Osteoblast (primary cell): ENCODE data around the gene LRRC37B. TPM values are rescaled to one million over a fixed set of nuclear protein-coding genes. Genes with fewer than 3 reads are reported as not detected.
A peak's percentile ranks its signal among the peaks of the same experiment; 100 is the strongest.
"Not testable (repeated sequence)": the region's sequence is repeated elsewhere in the genome, so short reads cannot be mapped to it uniquely, and the experiment has no call there.

Experiments
- DNase-seq: peaks from one replicate; pipeline ENCODE4 v3.0.0; 2011; ENCODE audit warnings: low spot score, mixed read lengths; ENCODE audit not compliant: insufficient read length; ENCODE audit errors: missing footprints
- H2AFZ ChIP-seq: 2 replicates; pipeline ENCODE4 v1.6.0; 2011; ENCODE audit warnings: mild to moderate bottlenecking, low read length
- H3K27ac ChIP-seq: 2 replicates; pipeline ENCODE4 v1.5.1; 2011; ENCODE audit warnings: mild to moderate bottlenecking, low read depth, low read length, moderate library complexity
- H3K27me3 ChIP-seq: 2 replicates; pipeline ENCODE4 v1.6.0; 2012; ENCODE audit warnings: mild to moderate bottlenecking, control low read depth, inconsistent platforms, low read length, moderate library complexity; ENCODE audit not compliant: insufficient read depth
- H3K36me3 ChIP-seq: 2 replicates; pipeline ENCODE4 v1.5.1; 2011; ENCODE audit warnings: mild to moderate bottlenecking, low read length, control low read depth, moderate library complexity; ENCODE audit not compliant: insufficient read depth
- H3K4me1 ChIP-seq: 2 replicates; pipeline ENCODE4 v1.5.1; 2011; ENCODE audit warnings: mild to moderate bottlenecking, low read length, control low read depth, moderate library complexity; ENCODE audit not compliant: insufficient read depth
- H3K4me2 ChIP-seq: 2 replicates; pipeline ENCODE4 v1.6.0; 2011; ENCODE audit warnings: mild to moderate bottlenecking, low read length; ENCODE audit not compliant: insufficient read depth
- H3K4me3 ChIP-seq: fragments of 200-600 bp; sonication (generic); 3 replicates; pipeline ENCODE4 v1.5.1; 2012; ENCODE audit warnings: mild to moderate bottlenecking, low read length, inconsistent platforms; ENCODE audit not compliant: insufficient read depth
- H3K79me2 ChIP-seq: 2 replicates; pipeline ENCODE4 v1.6.0; 2012; ENCODE audit warnings: mild to moderate bottlenecking, low read length, control low read depth, inconsistent platforms; ENCODE audit not compliant: insufficient read depth
- H3K9me3 ChIP-seq: 2 replicates; pipeline ENCODE4 v1.5.1; 2011; ENCODE audit warnings: low read depth, low read length, control low read depth
- H4K20me1 ChIP-seq: 2 replicates; pipeline ENCODE4 v1.6.0; 2012; ENCODE audit warnings: mild to moderate bottlenecking, low read length, control low read depth; ENCODE audit not compliant: insufficient read depth
- CTCF ChIP-seq: IDR thresholded peaks from 2 replicates; pipeline ENCODE4 v1.5.1; 2011; ENCODE audit warnings: mild to moderate bottlenecking, low read depth, low read length, moderate library complexity; ENCODE audit errors: extremely low read depth
- total RNA-seq: library from RNA; depleted of rRNA; stranded (reverse); fragments of >200 nt; gene quantifications from 2 replicates; pipeline ENCODE4 v1.2.3, GENCODE V29; 2012

LRRC37B gene
- total RNA-seq, 1 donor, result 17.0 TPM

DNA sequence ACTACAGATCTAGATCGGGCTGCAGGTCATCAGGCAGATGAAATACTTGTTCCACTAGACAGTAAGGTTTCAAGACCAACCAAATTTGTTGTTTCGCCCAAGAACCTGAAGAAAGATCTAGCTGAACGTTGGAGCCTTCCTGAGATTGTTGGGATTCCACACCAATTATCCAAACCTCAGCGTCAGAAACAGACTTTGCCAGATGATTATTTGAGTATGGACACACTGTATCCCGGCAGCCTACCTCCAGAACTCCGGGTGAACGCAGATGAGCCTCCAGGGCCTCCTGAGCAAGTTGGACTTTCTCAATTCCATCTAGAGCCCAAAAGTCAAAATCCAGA, 14.4 kb downstream of the LRRC37B start:
- Histone ChIP-seq H3K4me2 (no peak overlapping the region), H3K4me3 (no peak overlapping the region), H3K4me1 (no peaks in the 10 kb centered on the region), H2AFZ (no peak overlapping the region), H3K27me3 (no peaks in the 10 kb centered on the region), H3K79me2 (peaks cover 19% of the 10 kb centered on the region), H3K27ac (no peak overlapping the region), H3K9me3 (no peaks in the 10 kb centered on the region), H4K20me1 (peaks cover 2% of the 10 kb centered on the region), H3K36me3 (peaks cover 3% of the 10 kb centered on the region)
- TF ChIP-seq CTCF, result no peak
- no peak for DNase-seq

- not testable (repeated sequence) for DNase-seq, H4K20me1 ChIP-seq, H3K4me1 ChIP-seq, H3K36me3 ChIP-seq, H3K4me2 ChIP-seq, H3K4me3 ChIP-seq, H3K27ac ChIP-seq, H2AFZ ChIP-seq, H3K9me3 ChIP-seq, H3K27me3 ChIP-seq
- H3K79me2 ChIP-seq, result peaks cover 11% of the 10 kb centered on the region
Observed at GRCh38 chr17:32022554-32022953, 15.4 kb downstream of the LRRC37B start.

DNA sequence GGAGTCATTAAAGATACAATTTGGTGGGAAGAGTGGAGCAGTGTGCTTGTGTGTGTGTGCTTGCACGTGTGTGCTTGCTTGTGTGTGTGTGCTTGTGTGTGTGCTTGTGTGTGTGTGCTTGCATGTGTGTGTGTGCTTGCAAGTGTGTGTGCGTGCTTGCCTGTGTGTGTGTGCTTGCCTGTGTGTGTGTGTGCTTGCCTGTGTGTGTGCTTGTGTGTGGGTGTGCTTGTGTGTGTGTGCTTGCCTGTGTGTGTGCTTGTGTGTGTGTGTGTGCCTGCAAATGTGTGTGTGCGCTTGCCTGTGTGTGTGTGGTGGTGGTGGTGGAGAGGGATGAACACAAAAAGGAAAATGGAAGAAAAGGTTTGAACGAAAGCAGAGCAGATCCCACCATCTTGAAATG, 20.1 kb downstream of the LRRC37B start:
- DNase-seq, H3K79me2 ChIP-seq, H3K4me2 ChIP-seq, H3K27me3 ChIP-seq, H4K20me1 ChIP-seq, H3K9me3 ChIP-seq, H3K4me1 ChIP-seq, H3K4me3 ChIP-seq, H3K27ac ChIP-seq, H3K36me3 ChIP-seq, H2AFZ ChIP-seq: not testable (repeated sequence)

GRCh38 chr17:32033223-32033622, 26.0 kb downstream of the LRRC37B start:
- Histone ChIP-seq H3K4me1 (no peaks in the 10 kb centered on the region), H3K27ac (no peak overlapping the region), H3K36me3 (peaks cover 13% of the 10 kb centered on the region), H3K27me3 (no peaks in the 10 kb centered on the region), H2AFZ (no peak overlapping the region), H3K4me3 (no peak overlapping the region), H3K9me3 (no peaks in the 10 kb centered on the region), H4K20me1 (no peaks in the 10 kb centered on the region), H3K79me2 (no peaks in the 10 kb centered on the region), H3K4me2 (no peak overlapping the region)
- DNase-seq, result no peak
- TF ChIP-seq CTCF, result no peak

GRCh38 chr17:32033812-32034211, 26.6 kb downstream of the LRRC37B start:
- peaks cover 13% of the 10 kb centered on the region for H3K36me3 ChIP-seq
- H3K4me2 ChIP-seq, H3K27me3 ChIP-seq, H3K4me3 ChIP-seq, H4K20me1 ChIP-seq, H3K27ac ChIP-seq, H3K4me1 ChIP-seq, H3K79me2 ChIP-seq, H3K9me3 ChIP-seq, H2AFZ ChIP-seq: not testable (repeated sequence)
- DNase-seq, result peak; percentile 11

GRCh38 chr17:32040246-32040645, 33.1 kb downstream of the LRRC37B start:
- H3K9me3 ChIP-seq, H3K27me3 ChIP-seq, DNase-seq, H2AFZ ChIP-seq, H3K36me3 ChIP-seq, H3K4me2 ChIP-seq, H4K20me1 ChIP-seq, H3K4me1 ChIP-seq, H3K4me3 ChIP-seq, H3K27ac ChIP-seq, H3K79me2 ChIP-seq: not testable (repeated sequence)

- not testable (repeated sequence) for H3K27ac ChIP-seq, H3K4me2 ChIP-seq, H3K4me3 ChIP-seq, H3K4me1 ChIP-seq, H4K20me1 ChIP-seq, H3K9me3 ChIP-seq, H3K36me3 ChIP-seq, H3K27me3 ChIP-seq, H2AFZ ChIP-seq, H3K79me2 ChIP-seq
- peak; percentile 6 for DNase-seq
Observed at GRCh38 chr17:32041306-32041875, 34.2 kb downstream of the LRRC37B start.

DNA sequence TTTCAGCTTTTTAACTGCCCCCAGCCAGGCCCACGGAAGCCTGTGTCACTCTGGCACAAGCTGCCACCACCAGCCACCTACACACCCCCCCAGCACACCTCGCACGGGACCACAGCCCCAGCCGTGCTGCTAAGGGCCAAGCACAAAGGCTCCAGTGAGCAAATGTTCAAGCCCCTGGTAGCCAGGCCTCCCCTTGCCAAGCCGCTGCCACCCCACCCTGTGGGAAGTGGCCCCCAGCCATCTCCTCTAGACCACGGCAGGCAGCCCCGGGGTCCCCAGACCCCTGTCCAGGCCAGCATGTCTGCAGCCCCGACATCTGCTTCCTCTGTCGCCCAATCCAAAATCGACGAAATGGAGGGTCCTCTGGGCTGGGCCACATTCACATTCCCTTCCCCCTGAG, 35.1 kb downstream of the LRRC37B start:
- DNase-seq, H3K79me2 ChIP-seq, H3K27me3 ChIP-seq, H3K4me1 ChIP-seq, H3K27ac ChIP-seq, H4K20me1 ChIP-seq, H3K4me3 ChIP-seq, H3K4me2 ChIP-seq, H2AFZ ChIP-seq, H3K36me3 ChIP-seq, H3K9me3 ChIP-seq: not testable (repeated sequence)
